Activated CD8-positive, alpha-beta T cell treated with anti-CD3 and anti-CD28 coated beads for 36 hours (primary cell): Measurements from ENCODE around the gene PARP4. TPM values are rescaled to one million over a fixed set of nuclear protein-coding genes. Genes with fewer than 3 reads are reported as not detected.
"Not testable (repeated sequence)": the region's sequence is repeated elsewhere in the genome, so short reads cannot be mapped to it uniquely, and the experiment has no call there.

Experiments used
- ATAC-seq: fragments of 200-7000 bp; cut with Tn5 transposase; one replicate; pipeline ENCODE4 v1.10.0; 2021; ENCODE audit warnings: mild to moderate bottlenecking, moderate library complexity
- CTCF ChIA-PET: fragments of 350-600 bp; sonication (Branson Sonifier 250); formaldehyde crosslinking; loops from one replicate; lab custom pipeline; 2021; ENCODE audit warnings: antibody characterized with exemption; lab: Charles Lee
- POLR2A ChIA-PET: fragments of 350-600 bp; sonication (Branson Sonifier 250); formaldehyde crosslinking; loops from one replicate; lab custom pipeline; 2021; ENCODE audit warnings: antibody characterized with exemption; lab: Charles Lee
- DNase-seq: peaks from one replicate; pipeline ENCODE4 v3.0.0-alpha.2; 2020
- H3K27ac Mint-ChIP-seq: one replicate; pipeline ENCODE4 v1.8.0; 2021; ENCODE audit warnings: mild to moderate bottlenecking, mixed read lengths
- H3K27me3 Mint-ChIP-seq: one replicate; pipeline ENCODE4 v1.8.0; 2021; ENCODE audit warnings: mixed read lengths
- H3K36me3 Mint-ChIP-seq: one replicate; pipeline ENCODE4 v1.8.0; 2021; ENCODE audit warnings: low read depth, mixed read lengths
- H3K4me1 Mint-ChIP-seq: one replicate; pipeline ENCODE4 v1.8.0; 2021; ENCODE audit warnings: low read depth, mixed read lengths
- H3K4me3 Mint-ChIP-seq: one replicate; pipeline ENCODE4 v1.8.0; 2021; ENCODE audit warnings: mild to moderate bottlenecking, moderate library complexity, mixed read lengths
- H3K9me3 Mint-ChIP-seq: one replicate; pipeline ENCODE4 v1.8.0; 2021; ENCODE audit warnings: mixed read lengths
- CTCF ChIP-seq: fragments of 200-600 bp; IDR thresholded peaks from one replicate; pipeline ENCODE4 v1.8.0; 2022; ENCODE audit warnings: antibody characterized with exemption, mild to moderate bottlenecking
- intact Hi-C: fragments of 100-400 bp; cut with micrococcal nuclease; formaldehyde crosslinking; loops from one replicate; pipeline ENCODE4 v1.10.0; 2022
- total RNA-seq, 2 experiments: library from RNA; stranded (reverse); gene quantifications; one replicate each; pipeline ENCODE4 v1.2.3, GENCODE V29; 2021

The PARP4 gene
- total RNA-seq, 2 experiments from 2014 or later: 20.4 to 22.4 TPM

GRCh38 chr13:24473686-24474085 lies 38.9 kb downstream of the PARP4 start:
- Mint-ChIP-seq H3K4me3 (no peak overlapping the region), H3K27ac (no peak overlapping the region), H3K36me3 (peaks cover 54% of the 10 kb centered on the region), H3K9me3 (no peaks in the 10 kb centered on the region), H3K4me1 (no peaks in the 10 kb centered on the region), H3K27me3 (no peaks in the 10 kb centered on the region)
- ChIA-PET CTCF (no interaction called here), POLR2A (no interaction called here)
- intact Hi-C loops: no loop called here
- ATAC-seq: no peak
- no peak for DNase-seq
- no peak for TF ChIP-seq CTCF

DNA sequence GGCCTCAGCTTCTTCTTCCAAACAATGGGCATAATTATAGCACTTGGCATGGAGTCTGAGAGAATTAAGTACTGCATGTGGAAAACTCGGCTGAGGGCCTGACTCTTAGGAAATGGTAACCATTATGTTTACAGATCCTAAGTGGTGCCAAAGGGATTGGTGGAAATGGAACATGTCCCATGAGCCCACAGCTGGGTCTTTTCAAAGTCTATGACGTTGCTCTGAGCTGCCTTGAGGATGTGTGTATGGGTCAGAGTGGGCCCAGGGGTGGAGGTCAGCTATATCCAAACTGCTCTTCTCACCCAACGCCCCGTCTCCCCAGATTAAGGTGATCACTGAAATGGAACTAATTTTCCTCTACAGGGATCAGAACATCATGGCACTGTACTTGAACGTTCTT lies 40.4 kb downstream of the PARP4 start:
- CTCF ChIA-PET, POLR2A ChIA-PET, intact Hi-C loops, H3K27ac Mint-ChIP-seq, H3K27me3 Mint-ChIP-seq, ATAC-seq, H3K4me3 Mint-ChIP-seq, H3K9me3 Mint-ChIP-seq, DNase-seq, H3K4me1 Mint-ChIP-seq: not testable (repeated sequence)
- peaks cover 62% of the 10 kb centered on the region for H3K36me3 Mint-ChIP-seq

- no peak for TF ChIP-seq CTCF
- ChIA-PET CTCF (no interaction called here), POLR2A (no interaction called here)
- ATAC-seq: no peak
- Mint-ChIP-seq H3K27ac (no peak overlapping the region), H3K27me3 (no peaks in the 10 kb centered on the region), H3K9me3 (no peaks in the 10 kb centered on the region), H3K36me3 (peaks cover 36% of the 10 kb centered on the region), H3K4me1 (peaks cover 20% of the 10 kb centered on the region), H3K4me3 (no peak overlapping the region)
- intact Hi-C loops: no loop called here
- no peak for DNase-seq
These were observed 49.5 kb downstream of the PARP4 start for GRCh38 chr13:24463078-24463477.

DNA sequence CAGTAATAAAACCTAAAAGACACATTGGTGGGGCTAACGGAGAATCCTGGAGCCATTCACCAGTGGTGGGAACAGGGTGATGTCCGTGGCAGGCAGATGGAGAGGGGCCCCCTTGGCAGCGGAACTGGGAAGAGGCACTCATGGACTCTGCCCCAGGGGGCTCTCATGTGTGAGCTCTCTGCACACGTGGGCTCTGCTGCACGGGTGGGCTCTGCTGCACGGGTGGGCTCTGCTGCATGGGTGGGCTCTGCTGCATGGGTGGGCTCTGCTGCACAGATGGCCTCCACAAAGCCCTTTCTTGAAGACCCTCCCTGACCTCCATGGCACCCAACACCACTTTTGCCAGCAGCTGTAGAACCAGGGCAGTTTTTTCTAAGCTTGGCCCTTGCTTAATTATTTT lies 52.3 kb downstream of the PARP4 start:
- Mint-ChIP-seq H3K9me3 (no peaks in the 10 kb centered on the region), H3K27me3 (no peaks in the 10 kb centered on the region), H3K36me3 (peaks cover 21% of the 10 kb centered on the region), H3K27ac (no peak overlapping the region), H3K4me1 (peaks cover 20% of the 10 kb centered on the region), H3K4me3 (no peak overlapping the region)
- CTCF ChIA-PET: interaction anchor here (0.8 kb wide), 1 partner anchor 45 kb away, joined by 3 read pairs; no protein-coding TSS in a partner anchor
- intact Hi-C loops: no loop called here
- DNase-seq: no peak
- no peak for TF ChIP-seq CTCF
- no peak for ATAC-seq
- POLR2A ChIA-PET: interaction anchor here (0.9 kb wide), 1 partner anchor 47 kb away, joined by 3 read pairs; no protein-coding TSS in a partner anchor

- TF ChIP-seq CTCF: no peak
- Mint-ChIP-seq H3K9me3 (no peaks in the 10 kb centered on the region), H3K27me3 (no peaks in the 10 kb centered on the region), H3K4me3 (no peak overlapping the region), H3K27ac (no peak overlapping the region), H3K4me1 (peaks cover 20% of the 10 kb centered on the region), H3K36me3 (peaks cover 19% of the 10 kb centered on the region)
- no peak for ATAC-seq
- ChIA-PET CTCF (interaction anchor here (0.8 kb wide), 1 partner anchor 46 kb away, joined by 3 read pairs; no protein-coding TSS in a partner anchor), POLR2A (interaction anchor here (0.9 kb wide), 1 partner anchor 48 kb away, joined by 3 read pairs; no protein-coding TSS in a partner anchor)
- DNase-seq: no peak
- intact Hi-C loops: no loop called here
These were observed 52.9 kb downstream of the PARP4 start for GRCh38 chr13:24459726-24460125.
